22Rv1 (cell line): ENCODE results near the gene LIPA.
"Not testable (repeated sequence)": the region's sequence is repeated elsewhere in the genome, so short reads cannot be mapped to it uniquely, and the experiment has no call there.

Source experiments
- ZFX ChIP-seq: fragments of 450-650 bp; IDR thresholded peaks from 2 replicates; pipeline ENCODE4 v1.6.1; 2017; ENCODE audit warnings: antibody characterized with exemption, borderline replicate concordance
- TF ChIP-seq, protein P1 (sequence below): fragments of 450-650 bp; IDR thresholded peaks from 2 replicates; pipeline ENCODE4 v1.5.1; 2017; ENCODE audit warnings: mild to moderate bottlenecking

DNA sequence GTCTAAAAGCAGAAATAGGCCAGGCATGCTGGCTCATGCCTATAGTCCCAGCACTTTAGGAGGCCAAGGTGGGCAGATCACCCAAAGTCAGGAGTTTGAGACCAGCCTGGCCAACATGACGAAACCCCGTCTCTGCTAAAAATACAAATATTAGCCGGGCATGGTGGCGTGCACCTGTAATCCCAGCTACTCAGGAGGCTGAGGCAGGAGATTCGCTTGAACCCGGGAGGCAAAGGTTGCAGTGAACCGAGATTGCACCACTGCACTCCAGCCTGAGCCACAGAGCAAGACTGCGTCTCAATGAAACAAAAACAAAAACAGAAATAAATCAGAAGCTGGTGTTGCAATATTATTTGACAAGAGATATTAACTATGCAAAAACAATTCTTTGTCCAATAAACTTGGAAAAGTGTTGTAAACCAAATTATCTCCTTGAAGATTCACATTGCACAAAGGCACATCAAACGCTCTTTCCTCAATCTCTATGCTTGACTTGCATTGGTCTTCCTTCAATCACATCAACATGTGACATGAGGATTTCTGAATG, 83.1 kb downstream of the LIPA start:
- TF ChIP-seq, protein P1, sequence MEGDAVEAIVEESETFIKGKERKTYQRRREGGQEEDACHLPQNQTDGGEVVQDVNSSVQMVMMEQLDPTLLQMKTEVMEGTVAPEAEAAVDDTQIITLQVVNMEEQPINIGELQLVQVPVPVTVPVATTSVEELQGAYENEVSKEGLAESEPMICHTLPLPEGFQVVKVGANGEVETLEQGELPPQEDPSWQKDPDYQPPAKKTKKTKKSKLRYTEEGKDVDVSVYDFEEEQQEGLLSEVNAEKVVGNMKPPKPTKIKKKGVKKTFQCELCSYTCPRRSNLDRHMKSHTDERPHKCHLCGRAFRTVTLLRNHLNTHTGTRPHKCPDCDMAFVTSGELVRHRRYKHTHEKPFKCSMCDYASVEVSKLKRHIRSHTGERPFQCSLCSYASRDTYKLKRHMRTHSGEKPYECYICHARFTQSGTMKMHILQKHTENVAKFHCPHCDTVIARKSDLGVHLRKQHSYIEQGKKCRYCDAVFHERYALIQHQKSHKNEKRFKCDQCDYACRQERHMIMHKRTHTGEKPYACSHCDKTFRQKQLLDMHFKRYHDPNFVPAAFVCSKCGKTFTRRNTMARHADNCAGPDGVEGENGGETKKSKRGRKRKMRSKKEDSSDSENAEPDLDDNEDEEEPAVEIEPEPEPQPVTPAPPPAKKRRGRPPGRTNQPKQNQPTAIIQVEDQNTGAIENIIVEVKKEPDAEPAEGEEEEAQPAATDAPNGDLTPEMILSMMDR, result not testable (repeated sequence)
- TF ChIP-seq ZFX, result not testable (repeated sequence)
